ENCODE results near the gene NOL12.
"Not testable (repeated sequence)": the region's sequence is repeated elsewhere in the genome, so short reads cannot be mapped to it uniquely, and the experiment has no call there.

NOL12 gene

GRCh38 chr22:37681001-37681424 lies 5.1 kb upstream of the NOL12 start:
- DNase-seq, result peak; percentile 22

- peak; percentile 92 for DNase-seq
Measured at GRCh38 chr22:37681556-37682049, 4.5 kb upstream of the NOL12 start.

- DNase-seq, result no peak
Measured at GRCh38 chr22:37684803-37685615, 1.1 kb upstream of the NOL12 start.

DNA sequence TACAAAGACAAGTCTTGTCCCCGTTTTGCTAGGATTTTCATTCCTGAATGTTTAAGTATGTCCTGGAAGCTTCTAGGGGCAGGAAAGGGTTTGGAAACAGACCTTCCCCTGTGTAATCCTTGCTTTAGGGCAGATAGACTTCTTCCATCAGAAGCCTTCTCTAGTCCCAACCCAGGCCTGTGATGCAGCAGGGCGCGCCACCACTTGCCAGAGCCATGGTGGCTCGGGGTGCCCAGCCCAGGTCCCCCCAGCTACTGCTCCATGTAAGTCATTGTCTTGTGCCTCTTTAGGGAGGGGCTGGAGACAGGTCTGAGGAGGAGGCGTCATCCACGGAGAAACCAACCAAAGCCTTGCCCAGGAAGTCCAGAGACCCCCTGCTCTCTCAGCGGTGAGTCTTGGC lies 4.3 kb downstream of the NOL12 start:
- DNase-seq, result no peak

GRCh38 chr22:37690901-37691504 lies 4.9 kb downstream of the NOL12 start:
- no peak for DNase-seq

- no peak for DNase-seq
Measured at GRCh38 chr22:37692627-37693285, 6.6 kb downstream of the NOL12 start.

- not testable (repeated sequence) for DNase-seq
Measured at GRCh38 chr22:37694131-37694530, 8.0 kb downstream of the NOL12 start.

GRCh38 chr22:37696260-37696656 lies 10.1 kb downstream of the NOL12 start:
- not testable (repeated sequence) for DNase-seq

DNA sequence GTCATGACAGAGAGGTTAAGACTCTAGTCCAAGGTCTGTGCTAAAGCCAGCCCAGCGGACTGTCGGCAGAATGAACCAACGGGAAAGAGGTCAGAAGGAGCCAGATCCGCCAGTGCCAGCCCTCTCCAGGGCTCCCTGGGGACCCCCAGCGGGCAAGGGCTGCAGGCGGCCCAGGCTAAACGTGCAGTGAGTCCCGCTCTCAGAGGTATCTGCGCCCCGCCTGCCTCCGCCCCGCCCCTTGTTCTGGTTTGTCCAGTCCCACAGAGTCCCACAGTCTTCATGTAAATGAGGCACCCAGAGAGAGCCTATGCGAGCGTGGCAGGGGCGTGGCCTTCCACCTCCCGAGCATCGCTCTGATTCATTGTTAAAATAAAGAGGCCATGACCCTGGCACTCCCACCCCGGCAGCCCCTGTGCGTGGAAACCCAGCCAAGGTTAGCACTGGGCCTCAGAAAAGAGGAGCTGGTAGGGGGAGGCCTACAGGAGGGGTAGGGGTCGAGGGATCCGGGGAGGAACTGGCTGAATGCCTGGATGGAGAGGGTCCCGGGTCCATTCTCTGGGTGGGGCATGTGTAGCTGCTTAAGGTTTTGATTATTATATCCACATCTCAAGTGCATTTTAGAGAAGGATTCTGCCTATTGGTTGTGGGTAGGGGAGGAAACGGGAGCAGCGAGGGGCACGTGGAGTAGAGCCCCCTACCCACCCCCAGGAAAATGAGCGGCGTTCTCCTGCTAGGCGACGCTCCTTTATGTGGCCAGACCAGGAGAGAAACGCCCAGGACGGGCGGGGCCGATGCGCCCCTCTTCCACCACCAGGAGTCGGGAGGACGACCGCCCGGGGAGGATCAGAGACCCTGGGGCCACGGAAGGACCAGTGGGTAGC lies 10.8 kb downstream of the NOL12 start, which contains the start of gene TRIOBP:
Gene TRIOBP, plus strand, starts transcription at position 392 of the 881 bp plus-strand sequence. CDS start 4,318 bp downstream, outside the sequence.
- peak; percentile 93 for DNase-seq

GRCh38 chr22:37697538-37697835 lies 11.3 kb downstream of the NOL12 start:
- no peak for DNase-seq

GRCh38 chr22:37701141-37701786 lies 15.1 kb downstream of the NOL12 start:
- DNase-seq, result no peak

- DNase-seq, result no peak
Measured at GRCh38 chr22:37703906-37704305, 17.8 kb downstream of the NOL12 start.

GRCh38 chr22:37704645-37705044 lies 18.5 kb downstream of the NOL12 start:
- no peak for DNase-seq

GRCh38 chr22:37705205-37705604 lies 19.1 kb downstream of the NOL12 start:
- no peak for DNase-seq

- DNase-seq, result no peak
Measured at GRCh38 chr22:37708580-37709444, 22.7 kb downstream of the NOL12 start.

GRCh38 chr22:37709445-37709765 lies 23.3 kb downstream of the NOL12 start:
- no peak for DNase-seq

DNA sequence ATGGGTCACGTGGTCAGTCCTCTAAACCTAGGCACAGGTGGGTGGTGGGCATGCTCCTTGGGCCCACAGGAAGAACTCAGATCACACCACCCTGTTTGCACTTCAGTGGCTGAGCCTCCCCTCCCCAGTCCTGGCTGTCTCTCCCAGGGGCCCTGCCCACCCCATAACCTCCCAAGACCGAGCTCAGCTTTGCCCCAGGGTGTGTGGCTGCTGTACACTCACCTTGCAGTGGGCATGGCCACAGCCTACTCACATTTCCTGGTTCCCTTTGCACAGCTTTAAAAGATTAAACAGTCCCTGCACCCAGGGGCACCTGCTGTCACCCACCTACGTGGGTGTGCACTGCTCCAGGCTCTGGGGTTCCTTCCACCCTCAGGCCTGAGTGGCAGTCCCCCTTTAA lies 24.5 kb downstream of the NOL12 start:
- no peak for DNase-seq

DNA sequence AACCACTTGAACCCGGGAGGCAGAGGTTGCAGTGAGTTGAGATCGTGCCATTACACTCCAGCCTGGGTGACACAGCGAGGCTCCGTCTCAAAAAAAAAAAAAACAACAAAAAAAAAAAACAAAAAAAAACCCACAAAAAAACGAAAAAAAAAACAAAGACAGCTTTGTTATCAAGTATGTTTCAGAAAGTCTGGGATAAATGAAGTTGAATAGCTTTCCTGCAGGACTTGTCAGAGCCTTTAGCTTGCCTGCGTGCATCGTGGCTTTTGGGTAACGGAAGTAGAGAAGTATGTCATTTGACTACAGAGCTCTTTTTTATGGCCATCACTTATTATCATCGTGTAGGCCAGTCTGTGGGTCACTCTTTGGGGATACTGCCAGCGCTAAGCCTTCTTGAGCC lies 25.3 kb downstream of the NOL12 start:
- no peak for DNase-seq

DNA sequence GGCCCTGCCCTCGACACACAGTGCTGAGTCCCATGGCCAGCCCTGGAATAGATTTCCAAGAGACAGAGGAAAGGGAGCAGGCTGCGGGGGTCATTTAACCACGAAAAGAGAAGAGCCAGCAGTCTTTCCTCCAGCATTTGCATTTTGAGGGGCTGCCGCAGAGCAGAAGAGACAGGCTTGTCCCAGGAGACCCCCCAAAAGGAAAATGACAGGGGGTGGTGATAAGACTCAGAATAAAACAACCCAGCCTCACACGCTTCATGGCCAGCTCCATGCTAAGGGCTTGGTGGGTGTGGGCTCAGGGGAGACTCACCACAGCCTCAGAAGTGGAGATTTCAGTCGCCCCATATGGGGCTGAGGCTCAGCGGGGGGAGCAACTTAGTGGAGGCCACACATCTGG lies 27.6 kb downstream of the NOL12 start:
- no peak for DNase-seq

DNA sequence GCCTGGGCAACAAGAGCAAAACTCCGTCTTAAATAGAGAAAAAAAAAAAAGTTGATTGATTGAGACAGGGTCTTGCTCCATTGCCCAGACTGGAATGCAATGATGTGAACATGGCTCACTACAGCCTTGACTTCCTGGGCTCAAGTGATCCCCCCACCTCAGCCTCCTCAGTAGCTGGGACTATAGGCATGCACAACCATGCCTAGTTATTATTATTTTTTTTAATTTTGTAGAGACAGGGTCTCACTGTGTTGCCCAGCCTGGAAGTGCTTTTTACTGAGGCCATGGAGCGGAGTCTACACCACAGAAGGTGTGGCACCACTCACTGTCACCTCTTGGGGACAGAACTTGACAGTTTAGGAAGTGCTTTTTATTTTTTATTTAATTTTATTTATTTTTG lies 28.5 kb downstream of the NOL12 start:
- no peak for DNase-seq

GRCh38 chr22:37715760-37716159 lies 29.6 kb downstream of the NOL12 start:
- no peak for DNase-seq
